OCI-LY1 (cell line): Measurements from ENCODE around the gene PDE1A.

Source experiments
- H2AFZ ChIP-seq: fragments of 200-600 bp; sonication (generic), shearing (Covaris generic); 2 replicates; pipeline ENCODE4 v1.6.0; 2014; ENCODE audit warnings: antibody characterized with exemption, mild to moderate bottlenecking, low read length
- H3F3A ChIP-seq: fragments of 200-600 bp; sonication (generic), shearing (Covaris generic); 2 replicates; pipeline ENCODE4 v1.6.0; 2014; ENCODE audit warnings: mild to moderate bottlenecking, antibody characterized with exemption, low read length, moderate library complexity; ENCODE audit not compliant: insufficient read depth
- H3K27ac ChIP-seq: fragments of 200-600 bp; sonication (generic); 2 replicates; pipeline ENCODE4 v1.5.1; 2014; ENCODE audit warnings: low read length, mixed run types, mild to moderate bottlenecking, low read depth; ENCODE audit not compliant: poor library complexity, severe bottlenecking
- H3K27me3 ChIP-seq: fragments of 200-600 bp; sonication (generic); 2 replicates; pipeline ENCODE4 v1.6.0; 2014; ENCODE audit warnings: antibody characterized with exemption, mild to moderate bottlenecking, low read length, moderate library complexity; ENCODE audit not compliant: insufficient read depth
- H3K36me3 ChIP-seq: fragments of 200-600 bp; sonication (generic); 2 replicates; pipeline ENCODE4 v1.6.1; 2014; ENCODE audit warnings: mild to moderate bottlenecking, antibody characterized with exemption, low read length, moderate library complexity, mixed read lengths; ENCODE audit not compliant: insufficient read depth
- H3K4me1 ChIP-seq: fragments of 200-600 bp; sonication (generic); 2 replicates; pipeline ENCODE4 v1.5.1; 2014; ENCODE audit warnings: mild to moderate bottlenecking, low read length, moderate library complexity; ENCODE audit not compliant: insufficient read depth, severe bottlenecking
- H3K4me2 ChIP-seq: fragments of 200-600 bp; sonication (generic), shearing (Covaris generic); 2 replicates; pipeline ENCODE4 v1.6.1; 2014; ENCODE audit warnings: low read length
- H3K4me3 ChIP-seq: fragments of 200-600 bp; sonication (generic); 2 replicates; pipeline ENCODE4 v1.5.1; 2014; ENCODE audit warnings: low read length, low read depth, mild to moderate bottlenecking, mixed read lengths; ENCODE audit not compliant: poor library complexity, severe bottlenecking
- H3K79me2 ChIP-seq: fragments of 200-600 bp; shearing (Covaris generic); 2 replicates; pipeline ENCODE4 v1.6.1; 2016; ENCODE audit warnings: mixed run types, low read length, mixed read lengths; ENCODE audit not compliant: insufficient read depth
- H3K9ac ChIP-seq: fragments of 200-600 bp; sonication (generic), shearing (Covaris generic); 2 replicates; pipeline ENCODE4 v1.6.1; 2014; ENCODE audit warnings: mild to moderate bottlenecking, low read length, mixed read lengths
- H3K9me2 ChIP-seq: fragments of 200-600 bp; sonication (generic), shearing (Covaris generic); 2 replicates; pipeline ENCODE4 v1.6.1; 2014; ENCODE audit warnings: low read depth, mild to moderate bottlenecking, low read length, mixed read lengths
- H3K9me3 ChIP-seq: fragments of 200-600 bp; shearing (Covaris generic); 2 replicates; pipeline ENCODE4 v1.6.1; 2014; ENCODE audit warnings: low read length, mixed read lengths
- H4K20me1 ChIP-seq: fragments of 200-600 bp; sonication (generic), shearing (Covaris generic); 2 replicates; pipeline ENCODE4 v1.6.0; 2016; ENCODE audit warnings: mild to moderate bottlenecking, low read length; ENCODE audit not compliant: insufficient read depth
- EZH2 ChIP-seq: fragments of 200-600 bp; sonication (generic), shearing (Covaris generic); IDR thresholded peaks from 2 replicates; pipeline ENCODE4 v1.8.0; 2017; ENCODE audit warnings: borderline replicate concordance, mixed run types, mild to moderate bottlenecking, antibody characterized with exemption, low read length, moderate library complexity, mixed read lengths
- TF ChIP-seq, protein P1 (sequence below): fragments of 200-600 bp; sonication (generic), shearing (Covaris generic); IDR thresholded peaks from 2 replicates; pipeline ENCODE4 v1.5.1; 2017; ENCODE audit warnings: mild to moderate bottlenecking, antibody characterized with exemption, low read length, moderate library complexity, mixed read lengths

The PDE1A gene

DNA sequence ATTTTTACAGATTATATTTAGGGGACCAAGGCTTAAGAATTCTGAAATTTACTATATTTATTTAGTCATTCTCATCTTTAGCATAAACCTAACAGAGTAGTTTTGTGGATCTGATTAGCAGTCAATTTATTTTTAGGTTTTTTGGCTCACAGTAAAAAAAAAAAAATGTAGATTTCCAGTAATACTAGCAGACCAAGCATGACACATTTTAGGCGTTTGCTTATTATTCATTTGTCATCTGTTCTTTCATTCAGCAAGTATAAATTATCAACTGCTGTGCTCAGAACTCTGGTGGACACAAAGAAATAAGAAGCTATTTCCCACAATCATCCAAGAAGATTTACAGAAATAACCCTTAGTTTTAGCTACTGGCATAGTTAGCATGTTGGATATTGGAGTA is 20.6 kb downstream of the PDE1A start:
- Histone ChIP-seq H3K79me2 (no peaks in the 10 kb centered on the region), H4K20me1 (no peaks in the 10 kb centered on the region), H2AFZ (no peak overlapping the region), H3K27me3 (no peaks in the 10 kb centered on the region), H3F3A (no peaks in the 10 kb centered on the region), H3K4me1 (no peaks in the 10 kb centered on the region), H3K9me3 (no peaks in the 10 kb centered on the region), H3K4me3 (no peak overlapping the region), H3K36me3 (no peaks in the 10 kb centered on the region), H3K9ac (no peak overlapping the region), H3K27ac (no peak overlapping the region), H3K4me2 (no peak overlapping the region), H3K9me2 (no peaks in the 10 kb centered on the region)
- no peak for TF ChIP-seq EZH2
- TF ChIP-seq, protein P1, sequence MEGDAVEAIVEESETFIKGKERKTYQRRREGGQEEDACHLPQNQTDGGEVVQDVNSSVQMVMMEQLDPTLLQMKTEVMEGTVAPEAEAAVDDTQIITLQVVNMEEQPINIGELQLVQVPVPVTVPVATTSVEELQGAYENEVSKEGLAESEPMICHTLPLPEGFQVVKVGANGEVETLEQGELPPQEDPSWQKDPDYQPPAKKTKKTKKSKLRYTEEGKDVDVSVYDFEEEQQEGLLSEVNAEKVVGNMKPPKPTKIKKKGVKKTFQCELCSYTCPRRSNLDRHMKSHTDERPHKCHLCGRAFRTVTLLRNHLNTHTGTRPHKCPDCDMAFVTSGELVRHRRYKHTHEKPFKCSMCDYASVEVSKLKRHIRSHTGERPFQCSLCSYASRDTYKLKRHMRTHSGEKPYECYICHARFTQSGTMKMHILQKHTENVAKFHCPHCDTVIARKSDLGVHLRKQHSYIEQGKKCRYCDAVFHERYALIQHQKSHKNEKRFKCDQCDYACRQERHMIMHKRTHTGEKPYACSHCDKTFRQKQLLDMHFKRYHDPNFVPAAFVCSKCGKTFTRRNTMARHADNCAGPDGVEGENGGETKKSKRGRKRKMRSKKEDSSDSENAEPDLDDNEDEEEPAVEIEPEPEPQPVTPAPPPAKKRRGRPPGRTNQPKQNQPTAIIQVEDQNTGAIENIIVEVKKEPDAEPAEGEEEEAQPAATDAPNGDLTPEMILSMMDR, result no peak

DNA sequence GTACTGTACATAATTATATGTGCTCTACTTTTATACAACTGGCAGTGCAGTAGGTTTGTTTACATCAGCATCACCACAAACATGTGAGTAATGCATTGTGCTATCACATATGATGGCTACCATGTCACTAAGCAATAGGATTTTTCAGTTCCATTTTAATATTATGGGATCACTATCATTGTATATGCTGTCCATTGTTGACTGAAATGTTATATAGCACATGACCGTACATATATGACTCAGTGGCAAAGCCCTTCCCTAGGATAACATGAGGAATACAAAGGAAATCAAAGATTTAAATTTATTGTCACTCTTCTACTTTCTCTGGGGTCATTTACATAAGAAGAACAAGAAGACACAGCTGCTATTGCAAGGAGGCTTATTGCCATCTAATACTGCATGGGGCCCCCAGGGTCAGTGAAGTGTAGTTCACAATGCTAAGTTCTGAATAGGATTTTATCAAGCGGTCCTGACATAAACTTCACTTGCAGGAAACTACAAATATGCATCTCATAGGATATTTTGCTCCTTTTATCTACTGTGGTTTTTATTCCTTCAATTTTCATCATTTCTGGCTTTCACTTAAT is 21.8 kb downstream of the PDE1A start:
- Histone ChIP-seq H3K79me2 (no peaks in the 10 kb centered on the region), H3K27me3 (no peaks in the 10 kb centered on the region), H4K20me1 (no peaks in the 10 kb centered on the region), H3K4me3 (no peak overlapping the region), H3K4me1 (no peaks in the 10 kb centered on the region), H3K9me3 (no peaks in the 10 kb centered on the region), H3K4me2 (no peak overlapping the region), H2AFZ (no peak overlapping the region), H3K27ac (no peak overlapping the region), H3F3A (no peaks in the 10 kb centered on the region), H3K36me3 (no peaks in the 10 kb centered on the region), H3K9ac (no peak overlapping the region), H3K9me2 (no peaks in the 10 kb centered on the region)
- TF ChIP-seq, protein P1, result no peak
- no peak for TF ChIP-seq EZH2

DNA sequence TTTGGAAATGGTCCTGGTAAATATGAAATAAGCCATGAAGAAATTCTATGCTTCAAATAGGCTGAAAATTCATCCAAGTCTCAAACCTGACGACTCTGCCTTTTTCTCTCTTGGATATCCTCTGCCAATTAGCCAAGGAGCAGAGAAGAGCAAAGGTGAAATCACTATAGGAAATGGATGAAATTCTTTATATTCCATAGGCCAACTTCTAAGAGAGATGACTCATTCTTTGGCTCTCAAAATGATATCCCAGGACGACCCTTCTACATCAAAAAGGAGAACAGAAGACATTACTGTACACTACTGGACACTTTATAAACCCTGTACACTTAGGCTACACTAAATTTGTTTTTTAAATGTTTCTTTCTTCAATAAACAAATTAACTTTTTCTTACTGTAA is 22.7 kb downstream of the PDE1A start:
- no peak overlapping the region for H3K27ac ChIP-seq
- H3K4me2 ChIP-seq, result no peak overlapping the region
- H2AFZ ChIP-seq, result no peak overlapping the region
- TF ChIP-seq, protein P1, result no peak
- TF ChIP-seq EZH2, result no peak
- H3K9ac ChIP-seq, result no peak overlapping the region
- no peaks in the 10 kb centered on the region for H3K36me3 ChIP-seq
- H3K4me3 ChIP-seq, result no peak overlapping the region
- no peaks in the 10 kb centered on the region for H3K79me2 ChIP-seq
- H3K9me2 ChIP-seq, result no peaks in the 10 kb centered on the region
- H3F3A ChIP-seq, result no peaks in the 10 kb centered on the region
- H4K20me1 ChIP-seq, result no peaks in the 10 kb centered on the region
- no peaks in the 10 kb centered on the region for H3K9me3 ChIP-seq
- H3K4me1 ChIP-seq, result no peaks in the 10 kb centered on the region
- no peaks in the 10 kb centered on the region for H3K27me3 ChIP-seq
